Common myeloid progenitor, CD34-positive (primary cell): ENCODE results near the gene CALU.

Experiments
- CTCF ChIA-PET: fragments of 350-600 bp; sonication (Branson Sonifier 250); formaldehyde crosslinking; loops from one replicate; lab custom pipeline; 2021; ENCODE audit warnings: antibody characterized with exemption; lab: Charles Lee
- POLR2A ChIA-PET: fragments of 350-600 bp; sonication (Branson Sonifier 250); formaldehyde crosslinking; loops from one replicate; lab custom pipeline; 2021; ENCODE audit warnings: antibody characterized with exemption; lab: Charles Lee
- DNase-seq, 3 donors: peaks; one replicate each; pipeline versions ENCODE4 v3.0.0 to v3.0.0-alpha.2; 2013
- H3K27ac ChIP-seq, 2 experiments: 1 replicate in 1 of 2; 2 replicates in 1 of 2; pipeline ENCODE4 v1.7.0; 2013; ENCODE audit warnings: inconsistent platforms in 2 of 2, low read length in 2 of 2, mild to moderate bottlenecking in 2 of 2, low read depth in 1 of 2, moderate library complexity in 1 of 2; ENCODE audit not compliant: severe bottlenecking in 2 of 2, insufficient read depth in 1 of 2, poor library complexity in 1 of 2
- H3K27me3 ChIP-seq, 5 experiments: replicated peaks in 2 of 5; 1 replicate in 3 of 5; 2 replicates in 2 of 5; pipeline versions ENCODE4 v1.6.1 to v1.7.0; 2013; ENCODE audit warnings: low read length in 4 of 5, mild to moderate bottlenecking in 2 of 5, moderate library complexity in 2 of 5, inconsistent platforms in 1 of 5; ENCODE audit not compliant: insufficient read depth in 5 of 5, control insufficient read depth in 4 of 5
- H3K36me3 ChIP-seq, 4 experiments: 1 replicate in 2 of 4; 2 replicates in 2 of 4; pipeline versions ENCODE4 v1.6.1 to v1.7.0; 2013; ENCODE audit warnings: low read length in 3 of 4, control low read depth in 1 of 4, mild to moderate bottlenecking in 1 of 4; ENCODE audit not compliant: control insufficient read depth in 4 of 4, insufficient read depth in 4 of 4
- H3K4me1 ChIP-seq, 4 experiments: 1 replicate in 3 of 4; 2 replicates in 1 of 4; pipeline versions ENCODE4 v1.6.1 to v1.7.1; 2013; ENCODE audit warnings: low read length in 3 of 4, mild to moderate bottlenecking in 3 of 4, control low read depth in 1 of 4, inconsistent platforms in 1 of 4, moderate library complexity in 1 of 4; ENCODE audit not compliant: control insufficient read depth in 4 of 4, insufficient read depth in 4 of 4; ENCODE audit errors: control extremely low read depth in 1 of 4
- H3K4me3 ChIP-seq, 7 experiments: 1 replicate in 4 of 7; 2 replicates in 3 of 7; pipeline versions ENCODE4 v1.5.1 to v1.7.0; 2013; ENCODE audit warnings: mild to moderate bottlenecking in 7 of 7, low read length in 6 of 7, moderate library complexity in 6 of 7, inconsistent platforms in 2 of 7, low read depth in 2 of 7, control low read depth in 1 of 7; ENCODE audit not compliant: insufficient read depth in 4 of 7, control insufficient read depth in 1 of 7; ENCODE audit errors: extremely low read depth in 1 of 7
- H3K9me3 ChIP-seq, 5 experiments: 1 replicate in 4 of 5; 2 replicates in 1 of 5; pipeline versions ENCODE4 v1.6.1 to v1.7.1; 2013; ENCODE audit warnings: low read length in 4 of 5, mild to moderate bottlenecking in 2 of 5, inconsistent platforms in 1 of 5, low read depth in 1 of 5, moderate library complexity in 1 of 5; ENCODE audit not compliant: control insufficient read depth in 4 of 5, insufficient read depth in 2 of 5; ENCODE audit errors: control extremely low read depth in 1 of 5
- WGBS: methylation state at CpG from one replicate; pipeline ENCODE4 v1.1.5; 2013; ENCODE audit not compliant: insufficient coverage; 5-methylcytosine and 5-hydroxymethylcytosine counted together

Gene CALU

DNA sequence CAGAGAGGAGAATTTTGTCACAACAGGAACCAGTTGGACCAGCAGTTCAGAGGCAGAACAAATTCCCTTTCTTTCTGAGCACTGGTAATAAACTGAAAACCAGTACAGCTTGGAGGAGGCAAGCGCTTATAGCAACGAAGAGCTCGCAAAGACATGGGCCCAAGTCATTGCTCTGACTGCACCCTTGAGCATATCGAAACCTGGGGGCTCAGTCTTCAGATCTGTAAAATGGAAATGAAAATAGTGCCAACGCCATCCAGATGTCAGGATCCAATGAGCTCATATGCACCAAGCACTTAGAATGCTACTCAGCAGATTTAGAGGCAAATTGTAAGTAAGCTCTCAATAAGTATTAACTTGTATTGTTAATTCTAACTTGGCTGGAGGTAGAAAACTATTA lies 14.4 kb upstream of the CALU start:
- POLR2A ChIA-PET = no interaction called here
- DNase-seq = no peak
- Histone ChIP-seq H3K36me3 (no peaks in the 10 kb centered on the region), H3K27ac (no peak overlapping the region), H3K4me1 (no peaks in the 10 kb centered on the region), H3K4me3 (no peak overlapping the region), H3K9me3 (no peaks in the 10 kb centered on the region), H3K27me3 (no peaks in the 10 kb centered on the region)
- 98% methylated on average over 5 of the region's 5 CpGs for WGBS
- CTCF ChIA-PET = interaction anchor here (0.6 to 4.6 kb wide), 3 partner anchors 10 to 89 kb away, joined by 3 to 25 read pairs (median 11); partner anchors contain the start of gene CALU

DNA sequence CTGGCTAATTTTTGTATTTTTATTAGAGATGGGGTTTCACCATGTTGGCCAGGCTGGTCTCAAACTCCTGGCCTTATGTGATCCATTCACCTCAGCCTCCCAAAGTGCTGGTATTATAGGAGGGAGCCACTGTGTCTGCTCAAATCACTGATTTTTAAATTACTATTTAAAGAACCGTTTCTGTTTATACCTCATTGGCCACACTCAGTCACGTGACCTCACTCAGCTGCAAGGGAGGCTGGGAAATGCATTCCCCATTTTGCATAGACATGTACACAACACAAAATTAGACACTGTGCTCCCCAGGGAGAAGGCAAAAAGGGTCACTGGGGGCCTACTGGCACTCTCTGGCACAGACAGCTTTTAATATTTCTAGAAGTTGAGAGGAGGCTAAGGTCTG lies 13.6 kb upstream of the CALU start:
- CTCF ChIA-PET = interaction anchor here (2.9 to 4.6 kb wide), 2 partner anchors 11 to 14 kb away, joined by 11 to 25 read pairs; partner anchors contain the start of gene CALU
- Histone ChIP-seq H3K9me3 (no peaks in the 10 kb centered on the region), H3K4me3 (no peak overlapping the region), H3K27me3 (no peaks in the 10 kb centered on the region), H3K27ac (no peak overlapping the region), H3K36me3 (no peaks in the 10 kb centered on the region), H3K4me1 (no peaks in the 10 kb centered on the region)
- POLR2A ChIA-PET = no interaction called here
- 94% methylated on average over 2 of the region's 2 CpGs for WGBS
- no peak for DNase-seq

DNA sequence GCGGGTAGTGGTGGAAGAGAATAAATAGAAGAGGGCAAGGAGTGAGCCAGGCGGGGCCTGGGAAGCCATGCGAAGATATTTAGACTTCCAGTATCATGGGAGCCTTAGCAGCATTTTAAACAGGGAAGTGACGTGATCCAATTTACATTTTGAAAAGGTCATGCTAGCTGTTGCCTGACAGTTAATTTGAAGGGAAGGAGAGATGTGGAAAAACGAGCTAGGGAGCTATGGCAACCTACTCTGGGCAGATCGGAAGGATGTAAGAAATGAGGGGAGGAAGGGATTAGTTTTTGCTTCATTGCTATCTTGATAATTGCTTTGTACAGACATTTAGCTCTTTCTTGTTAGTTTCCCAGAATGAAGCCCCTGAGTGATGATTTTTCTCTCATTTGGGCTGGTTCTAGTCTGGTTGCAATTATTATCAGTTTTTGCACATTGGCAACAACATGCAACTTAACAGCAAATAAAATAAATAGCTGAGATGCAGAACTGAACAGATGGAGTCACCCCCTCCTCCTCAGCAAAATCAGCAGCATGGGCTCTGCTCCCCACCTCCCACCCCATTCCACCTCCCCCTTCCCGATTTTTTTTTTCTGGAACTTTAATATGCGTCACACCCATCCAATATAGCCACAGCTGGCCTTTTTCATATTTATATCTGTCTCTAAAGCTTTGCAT lies 13.0 kb upstream of the CALU start:
- no peaks in the 10 kb centered on the region for H3K27me3 ChIP-seq
- no peak overlapping the region for H3K27ac ChIP-seq
- H3K36me3 ChIP-seq = no peaks in the 10 kb centered on the region
- POLR2A ChIA-PET = no interaction called here
- DNase-seq = no peak
- no peaks in the 10 kb centered on the region for H3K9me3 ChIP-seq
- WGBS = 98% methylated on average over 8 of the region's 8 CpGs
- CTCF ChIA-PET = interaction anchor here (2.9 to 4.6 kb wide), 2 partner anchors 11 to 13 kb away, joined by 11 to 25 read pairs; partner anchors contain the start of gene CALU
- no peak overlapping the region for H3K4me3 ChIP-seq
- H3K4me1 ChIP-seq = no peaks in the 10 kb centered on the region

- H3K27me3 ChIP-seq = no peaks in the 10 kb centered on the region
- DNase-seq = no peak
- no peak overlapping the region for H3K4me3 ChIP-seq
- H3K4me1 ChIP-seq = no peaks in the 10 kb centered on the region
- CTCF ChIA-PET = interaction anchor here (2.9 to 4.6 kb wide), 2 partner anchors 12 to 13 kb away, joined by 11 to 25 read pairs; partner anchors contain the start of gene CALU
- 71% methylated on average over 1 of the region's 1 CpG for WGBS
- no peaks in the 10 kb centered on the region for H3K36me3 ChIP-seq
- no peak overlapping the region for H3K27ac ChIP-seq
- no peaks in the 10 kb centered on the region for H3K9me3 ChIP-seq
- POLR2A ChIA-PET = no interaction called here
Measured at GRCh38 chr7:128726737-128727072, 12.5 kb upstream of the CALU start.

GRCh38 chr7:128727239-128727638 lies 11.9 kb upstream of the CALU start:
- no peaks in the 10 kb centered on the region for H3K27me3 ChIP-seq
- ChIA-PET CTCF (interaction anchor here (2.9 to 4.6 kb wide), 2 partner anchors 12 to 13 kb away, joined by 11 to 25 read pairs; partner anchors contain the start of gene CALU), POLR2A (no interaction called here)
- no peaks in the 10 kb centered on the region for H3K36me3 ChIP-seq
- no peaks in the 10 kb centered on the region for H3K9me3 ChIP-seq
- DNase-seq = no peak
- H3K27ac ChIP-seq = no peak overlapping the region
- no peak overlapping the region for H3K4me3 ChIP-seq
- 100% methylated on average over 2 of the region's 4 CpGs for WGBS
- no peaks in the 10 kb centered on the region for H3K4me1 ChIP-seq

GRCh38 chr7:128728598-128728997 lies 10.6 kb upstream of the CALU start:
- POLR2A ChIA-PET = interaction anchor here (0.6 kb wide), 1 partner anchor 8 kb away, joined by 5 read pairs; no protein-coding TSS in a partner anchor
- no peak for DNase-seq
- WGBS = no CpG with 5 or more reads among the region's 2 CpGs

GRCh38 chr7:128729494-128729893 lies 9.7 kb upstream of the CALU start:
- Histone ChIP-seq H3K36me3 (no peaks in the 10 kb centered on the region), H3K27me3 (no peaks in the 10 kb centered on the region), H3K4me3 (no peak overlapping the region), H3K27ac (no peak overlapping the region), H3K4me1 (peaks cover 0 to 3% (median 1%) of the 10 kb centered on the region in 4 experiments), H3K9me3 (no peaks in the 10 kb centered on the region)
- 80% methylated on average over 2 of the region's 4 CpGs for WGBS
- DNase-seq = no peak
- POLR2A ChIA-PET = no interaction called here
- CTCF ChIA-PET = no interaction called here

More at GRCh38 chr7:128728598-128728997, 10.6 kb upstream of the CALU start:
- Histone ChIP-seq H3K4me1 (peaks cover 0 to 3% (median 0%) of the 10 kb centered on the region in 4 experiments), H3K36me3 (no peaks in the 10 kb centered on the region), H3K27me3 (no peaks in the 10 kb centered on the region), H3K9me3 (no peaks in the 10 kb centered on the region), H3K4me3 (no peak overlapping the region), H3K27ac (no peak overlapping the region)
- CTCF ChIA-PET = no interaction called here
